ENCODE measurements around the gene CCDC88B.

DNA sequence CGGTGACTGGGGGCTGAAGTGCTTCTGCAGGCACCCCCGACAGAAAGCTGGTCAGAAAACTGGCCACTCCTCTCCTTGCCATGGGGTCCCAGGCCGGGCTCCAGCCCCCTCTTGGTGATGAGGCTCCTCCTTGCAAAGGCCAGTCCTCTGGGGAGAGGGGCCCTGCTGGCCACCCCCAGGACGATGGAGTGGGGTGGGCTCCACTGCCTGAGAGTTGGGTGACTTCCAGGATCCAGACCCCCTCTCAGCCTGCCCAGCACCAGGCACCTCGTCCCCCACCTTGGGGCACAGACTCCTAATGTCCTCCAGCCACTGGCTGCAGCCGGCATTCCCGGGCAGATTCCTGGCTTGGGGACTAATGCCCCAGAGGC, 18.5 kb downstream of the CCDC88B start:
- TF ChIP-seq, protein P1, sequence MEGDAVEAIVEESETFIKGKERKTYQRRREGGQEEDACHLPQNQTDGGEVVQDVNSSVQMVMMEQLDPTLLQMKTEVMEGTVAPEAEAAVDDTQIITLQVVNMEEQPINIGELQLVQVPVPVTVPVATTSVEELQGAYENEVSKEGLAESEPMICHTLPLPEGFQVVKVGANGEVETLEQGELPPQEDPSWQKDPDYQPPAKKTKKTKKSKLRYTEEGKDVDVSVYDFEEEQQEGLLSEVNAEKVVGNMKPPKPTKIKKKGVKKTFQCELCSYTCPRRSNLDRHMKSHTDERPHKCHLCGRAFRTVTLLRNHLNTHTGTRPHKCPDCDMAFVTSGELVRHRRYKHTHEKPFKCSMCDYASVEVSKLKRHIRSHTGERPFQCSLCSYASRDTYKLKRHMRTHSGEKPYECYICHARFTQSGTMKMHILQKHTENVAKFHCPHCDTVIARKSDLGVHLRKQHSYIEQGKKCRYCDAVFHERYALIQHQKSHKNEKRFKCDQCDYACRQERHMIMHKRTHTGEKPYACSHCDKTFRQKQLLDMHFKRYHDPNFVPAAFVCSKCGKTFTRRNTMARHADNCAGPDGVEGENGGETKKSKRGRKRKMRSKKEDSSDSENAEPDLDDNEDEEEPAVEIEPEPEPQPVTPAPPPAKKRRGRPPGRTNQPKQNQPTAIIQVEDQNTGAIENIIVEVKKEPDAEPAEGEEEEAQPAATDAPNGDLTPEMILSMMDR (IDR thresholded peaks at IDR 0.05): no peak
- TF ChIP-seq POLR2A (IDR thresholded peaks at IDR 0.05): no peak

All from esophagus squamous epithelium (tissue), 4 donors.